ENCODE measurements around the gene CHID1.

- TF ChIP-seq ZNF274 (IDR thresholded peaks at IDR 0.05; ENCODE audit: borderline replicate concordance, low read depth, low read length) (no peak), CTCF (IDR thresholded peaks at IDR 0.05 in 2 of 3, conservative IDR thresholded peaks at IDR 0.05 in 1 of 3; ENCODE audit: insufficient read depth in 2 of 3, low read depth in 1 of 3, low read length in 3 of 3) (no peak)
These were observed 39.1 kb downstream of the CHID1 start for GRCh38 chr11:871472-871871.
